ENCODE results near the gene CTDSPL.

Gene CTDSPL

GRCh38 chr3:37982331-37982730, 120.7 kb downstream of the CTDSPL start:
- TF ChIP-seq CTCF (IDR thresholded peaks at IDR 0.05; ENCODE audit: control insufficient read depth, extremely low read depth, insufficient read depth) = no peak
- DNase-seq (ENCODE audit: low read depth) = no peak
- H3K4me3 ChIP-seq (ENCODE audit: low read depth, low read length) = no peak overlapping the region

- H3K4me3 ChIP-seq (ENCODE audit: low read depth, low read length) = no peak overlapping the region
- no peak for DNase-seq (ENCODE audit: low read depth)
- no peak for TF ChIP-seq CTCF (IDR thresholded peaks at IDR 0.05; ENCODE audit: control insufficient read depth, extremely low read depth, insufficient read depth)
Observed at GRCh38 chr3:37984051-37984450, 122.4 kb downstream of the CTDSPL start.

- TF ChIP-seq CTCF (IDR thresholded peaks at IDR 0.05; ENCODE audit: control insufficient read depth, extremely low read depth, insufficient read depth) = no peak
- DNase-seq (ENCODE audit: low read depth) = no peak
- no peak overlapping the region for H3K4me3 ChIP-seq (ENCODE audit: low read depth, low read length)
Observed at GRCh38 chr3:37984596-37984995, 122.9 kb downstream of the CTDSPL start.

GRCh38 chr3:37985637-37986320, 124.1 kb downstream of the CTDSPL start:
- DNase-seq (ENCODE audit: low read depth) = peak; percentile 74
- H3K4me3 ChIP-seq (ENCODE audit: low read depth, low read length) = no peak overlapping the region
- TF ChIP-seq CTCF (IDR thresholded peaks at IDR 0.05; ENCODE audit: control insufficient read depth, extremely low read depth, insufficient read depth) = no peak

- TF ChIP-seq CTCF (IDR thresholded peaks at IDR 0.05; ENCODE audit: control insufficient read depth, extremely low read depth, insufficient read depth) = 0 out of 2 replicates have a peak, but pooled peaks have one; percentile 7
- DNase-seq (ENCODE audit: low read depth) = peak; percentile 92
- H3K4me3 ChIP-seq (ENCODE audit: low read depth, low read length) = no peak overlapping the region
Observed at GRCh38 chr3:37986479-37987314, 125.0 kb downstream of the CTDSPL start.

- TF ChIP-seq CTCF (IDR thresholded peaks at IDR 0.05; ENCODE audit: control insufficient read depth, extremely low read depth, insufficient read depth) = no peak
- DNase-seq (ENCODE audit: low read depth) = no peak
- H3K4me3 ChIP-seq (ENCODE audit: low read depth, low read length) = no peak overlapping the region
Observed at GRCh38 chr3:37987315-37987697, 125.6 kb downstream of the CTDSPL start.

Data from LNCaP clone FGC (cell line).